Activated naive CD4-positive, alpha-beta T cell treated with anti-CD3 and anti-CD28 coated beads, Interleukin-2, amount 50 U/mL, for 72 hours (primary cell): ENCODE data around the gene ZGPAT. TPM values are rescaled to one million over a fixed set of nuclear protein-coding genes. Genes with fewer than 3 reads are reported as not detected.

Source experiments
- ATAC-seq, 2 donors: fragments of 150-1000 bp; cut with Tn5 transposase; 2 replicates each; pipeline ENCODE4 v1.10.0; 2021; ENCODE audit warnings: mild to moderate bottlenecking in 2 of 2, moderate library complexity in 2 of 2
- DNase-seq, 2 donors: peaks; one replicate each; pipeline ENCODE4 v3.0.0; 2021 to 2022; ENCODE audit warnings: low spot score in 2 of 2
- H3K27ac Mint-ChIP-seq, 2 donors: one replicate each; pipeline ENCODE4 v1.8.0; 2022; ENCODE audit warnings: mild to moderate bottlenecking in 2 of 2, mixed read lengths in 2 of 2
- H3K36me3 Mint-ChIP-seq, 2 donors: one replicate each; pipeline ENCODE4 v1.8.0; 2022; ENCODE audit warnings: mixed read lengths in 2 of 2
- H3K9me3 Mint-ChIP-seq, 2 donors: one replicate each; pipeline ENCODE4 v1.8.0; 2022; ENCODE audit warnings: mixed read lengths in 2 of 2
- total RNA-seq, 2 donors: library from RNA; stranded (reverse); gene quantifications; one replicate each; pipeline ENCODE4 v1.2.3, GENCODE V29; 2022

Gene ZGPAT
- total RNA-seq, 2 donors from 2014 or later: 12.5 to 24.0 TPM

DNA sequence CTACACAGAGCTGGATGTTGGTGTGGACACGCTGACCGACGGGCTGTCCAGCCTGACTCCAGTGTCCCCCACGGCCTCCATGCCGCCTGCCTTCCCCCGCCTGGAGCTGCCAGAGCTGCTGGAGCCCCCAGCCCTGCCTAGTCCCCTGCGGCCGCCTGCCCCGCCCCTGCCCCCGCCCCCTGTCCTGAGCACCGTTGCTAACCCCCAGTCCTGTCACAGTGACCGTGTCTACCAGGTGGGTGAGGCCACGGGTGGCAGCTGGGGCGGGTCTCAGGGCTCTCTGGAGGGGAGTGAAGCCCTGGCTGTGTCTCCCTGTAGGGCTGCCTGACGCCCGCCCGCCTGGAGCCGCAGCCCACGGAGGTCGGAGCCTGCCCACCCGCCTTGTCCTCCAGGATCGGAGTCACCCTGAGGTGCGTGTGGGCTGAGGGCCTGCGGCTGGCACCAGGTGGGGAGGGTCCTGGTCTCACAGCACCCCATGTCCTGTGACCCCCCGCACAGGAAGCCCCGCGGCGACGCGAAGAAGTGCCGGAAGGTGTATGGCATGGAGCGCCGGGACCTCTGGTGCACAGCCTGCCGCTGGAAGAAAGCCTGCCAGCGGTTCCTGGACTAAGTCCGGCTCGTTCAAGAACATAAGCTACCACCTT is 34.7 kb downstream of the ZGPAT start:
- ATAC-seq (no peak), DNase-seq (no peak)
- H3K9me3 Mint-ChIP-seq: no peaks in the 10 kb centered on the region
- H3K27ac Mint-ChIP-seq: no peak overlapping the region
- no peaks in the 10 kb centered on the region for H3K36me3 Mint-ChIP-seq

- Mint-ChIP-seq H3K36me3 (no peaks in the 10 kb centered on the region), H3K27ac (no peak overlapping the region), H3K9me3 (no peaks in the 10 kb centered on the region)
- DNase-seq (no peak), ATAC-seq (no peak)
Measured at GRCh38 chr20:63743210-63743970, 35.6 kb downstream of the ZGPAT start.

DNA sequence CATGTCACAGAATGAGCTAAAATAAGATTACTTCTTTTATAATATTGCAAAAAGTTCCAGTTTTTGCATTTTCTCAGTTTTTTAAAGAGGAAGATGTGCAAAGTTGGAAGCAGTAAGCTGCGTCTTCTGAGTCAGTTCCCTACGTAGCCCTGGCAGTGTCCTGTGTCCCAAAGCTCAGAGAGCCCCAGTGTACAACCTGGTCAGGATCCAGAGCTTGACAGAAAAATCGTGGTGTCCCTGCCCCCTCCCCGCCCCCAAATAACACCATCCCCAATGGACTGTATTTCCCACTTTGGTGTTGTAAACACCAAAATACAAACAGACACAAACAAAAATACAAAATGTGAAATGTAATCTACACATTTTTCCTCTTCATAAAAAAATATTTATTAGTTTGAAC is 36.3 kb downstream of the ZGPAT start:
- Mint-ChIP-seq H3K36me3 (no peaks in the 10 kb centered on the region), H3K9me3 (no peaks in the 10 kb centered on the region), H3K27ac (no peak overlapping the region)
- ATAC-seq (no peak), DNase-seq (no peak)

- ATAC-seq (no peak), DNase-seq (no peak)
- Mint-ChIP-seq H3K27ac (no peak overlapping the region), H3K36me3 (no peaks in the 10 kb centered on the region), H3K9me3 (no peaks in the 10 kb centered on the region)
Measured at GRCh38 chr20:63744574-63745423, 37.0 kb downstream of the ZGPAT start.

- ATAC-seq (no peak), DNase-seq (no peak)
- Mint-ChIP-seq H3K36me3 (no peaks in the 10 kb centered on the region), H3K27ac (no peak overlapping the region), H3K9me3 (no peaks in the 10 kb centered on the region)
Measured at GRCh38 chr20:63745424-63745805, 37.6 kb downstream of the ZGPAT start.

- DNase-seq (no peak), ATAC-seq (no peak)
- H3K9me3 Mint-ChIP-seq: no peaks in the 10 kb centered on the region
- no peak overlapping the region for H3K27ac Mint-ChIP-seq
- no peaks in the 10 kb centered on the region for H3K36me3 Mint-ChIP-seq
Measured at GRCh38 chr20:63745961-63746731, 38.3 kb downstream of the ZGPAT start.

DNA sequence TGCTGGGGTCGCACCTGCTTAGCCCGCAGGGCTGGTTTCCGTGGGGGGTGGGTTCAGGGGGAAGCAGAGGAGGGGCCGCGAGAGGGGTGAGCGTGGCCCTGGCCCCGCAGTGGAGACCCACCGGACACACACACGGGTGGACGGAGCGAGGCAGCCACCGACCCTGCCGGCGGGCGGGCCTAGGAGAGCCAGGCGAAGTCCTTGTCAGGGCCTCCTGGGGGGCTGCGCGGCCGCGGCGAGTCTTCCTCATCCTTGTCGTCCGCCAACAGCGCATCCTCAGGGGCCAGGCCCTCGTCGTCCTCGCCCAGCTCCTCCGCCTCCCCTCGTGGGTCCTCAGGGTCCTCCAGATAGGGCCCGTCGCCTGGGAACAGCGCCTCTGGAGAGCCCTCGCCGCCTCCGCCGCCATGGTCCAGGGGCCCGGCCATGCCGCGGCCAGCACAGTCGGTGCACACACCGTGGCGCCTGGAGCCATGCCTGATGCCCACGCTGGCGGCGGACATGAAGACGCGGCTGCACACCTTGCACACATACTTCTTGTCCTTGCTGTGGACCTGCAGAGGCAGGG is 39.0 kb downstream of the ZGPAT start:
- no peak for ATAC-seq
- DNase-seq: no peak
- no peak overlapping the region for H3K27ac Mint-ChIP-seq
- no peaks in the 10 kb centered on the region for H3K9me3 Mint-ChIP-seq
- no peaks in the 10 kb centered on the region for H3K36me3 Mint-ChIP-seq

DNA sequence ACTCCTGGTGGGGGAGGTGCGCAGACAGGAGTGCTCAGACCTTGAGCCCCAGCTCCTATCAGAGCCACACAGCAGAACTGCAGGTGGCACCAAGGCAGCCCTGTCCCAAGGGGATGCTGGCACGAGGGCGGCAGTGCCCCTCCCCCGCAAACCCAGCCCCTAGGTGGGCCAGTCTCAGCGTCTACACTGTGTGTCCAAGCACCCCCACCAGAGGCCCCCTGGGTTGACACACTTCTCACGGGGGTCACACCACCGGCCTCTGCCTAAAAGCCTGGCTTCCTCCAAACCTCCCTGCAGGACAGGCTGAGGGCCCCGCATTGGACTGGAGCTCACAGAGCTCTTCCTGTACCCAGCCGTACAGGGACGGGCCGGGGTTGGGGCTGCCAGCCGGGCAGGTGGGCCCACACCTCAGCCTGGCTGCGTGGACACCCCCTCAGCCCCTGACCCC is 39.8 kb downstream of the ZGPAT start:
- Mint-ChIP-seq H3K36me3 (no peaks in the 10 kb centered on the region), H3K27ac (no peak overlapping the region), H3K9me3 (no peaks in the 10 kb centered on the region)
- DNase-seq (no peak), ATAC-seq (no peak)

DNA sequence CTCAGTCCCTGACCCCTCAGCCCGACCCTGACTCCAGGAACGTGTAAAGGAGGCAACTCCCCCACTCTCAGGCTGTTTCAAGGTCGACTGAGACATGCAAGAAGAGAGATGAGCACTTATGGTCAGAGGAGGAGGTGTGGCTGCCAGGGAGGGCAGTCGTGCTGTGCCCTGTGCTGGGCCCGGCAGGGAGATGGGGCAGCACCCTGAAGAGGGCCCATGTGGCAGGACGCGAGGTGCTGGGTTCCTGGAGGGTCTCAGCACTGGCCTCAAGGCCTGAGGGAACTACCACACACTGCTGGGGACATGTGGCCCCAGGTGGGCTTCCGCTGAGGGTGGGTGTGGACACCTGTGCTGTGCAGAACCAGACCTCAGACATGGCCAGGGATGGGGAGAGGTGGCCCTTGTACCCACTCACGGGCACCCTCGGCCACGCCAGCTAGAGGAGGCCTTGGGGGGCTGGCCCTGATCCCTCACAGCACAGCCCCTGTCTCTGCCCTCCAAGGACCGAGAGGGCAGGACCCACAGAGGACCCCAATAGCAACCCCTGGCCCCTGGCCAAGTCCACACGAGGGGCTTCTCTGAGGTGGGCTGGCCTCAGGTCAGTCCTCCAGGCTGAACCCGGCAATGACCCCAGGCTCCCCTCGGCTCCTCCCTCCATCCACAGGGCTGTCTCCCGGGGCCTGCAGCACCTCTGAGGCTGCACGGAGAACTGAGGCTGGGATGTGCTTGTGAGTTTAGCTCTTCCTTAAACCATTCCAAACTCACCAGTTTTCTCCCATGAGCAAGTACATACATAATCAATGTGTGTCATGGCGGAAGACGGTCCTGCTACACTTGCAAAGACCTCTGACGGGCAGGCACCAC is 40.5 kb downstream of the ZGPAT start:
- H3K27ac Mint-ChIP-seq: peak overlapping the region in 1 of 2 donors; percentile 81

DNA sequence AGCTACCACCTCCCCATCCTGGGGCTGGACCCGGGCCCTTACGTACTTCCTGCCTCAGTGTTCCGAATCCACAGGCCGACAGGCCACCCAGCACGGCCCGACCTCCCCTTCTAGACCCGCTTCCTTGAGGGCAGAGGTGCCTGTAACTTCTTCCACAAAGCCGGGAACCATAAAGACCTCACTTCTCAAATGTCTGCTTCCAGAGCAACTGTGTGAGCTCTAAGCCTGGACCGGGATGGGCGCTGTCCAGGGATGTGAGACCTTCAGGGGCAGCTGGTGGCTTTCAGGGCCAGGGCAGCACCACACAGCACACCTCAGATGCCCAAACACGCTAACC is 41.1 kb downstream of the ZGPAT start:
- peak overlapping the region in 1 of 2 donors; percentile 81 for H3K27ac Mint-ChIP-seq
- H3K9me3 Mint-ChIP-seq: no peaks in the 10 kb centered on the region
- H3K36me3 Mint-ChIP-seq: no peaks in the 10 kb centered on the region
- no peak for DNase-seq
- no peak for ATAC-seq

More for the DNA sequence above, 40.5 kb downstream of the ZGPAT start:
- no peak for DNase-seq
- H3K36me3 Mint-ChIP-seq: no peaks in the 10 kb centered on the region
- no peaks in the 10 kb centered on the region for H3K9me3 Mint-ChIP-seq
- no peak for ATAC-seq

GRCh38 chr20:63749597-63750508 is 42.0 kb downstream of the ZGPAT start:
- no peaks in the 10 kb centered on the region for H3K36me3 Mint-ChIP-seq
- DNase-seq (no peak), ATAC-seq (no peak)
- no peak overlapping the region for H3K27ac Mint-ChIP-seq
- no peaks in the 10 kb centered on the region for H3K9me3 Mint-ChIP-seq

GRCh38 chr20:63750807-63751470 is 43.1 kb downstream of the ZGPAT start:
- DNase-seq (peak in 1 of 2 donors; percentile 52), ATAC-seq (peak; percentile 71 to 79)
- Mint-ChIP-seq H3K36me3 (no peaks in the 10 kb centered on the region), H3K9me3 (no peaks in the 10 kb centered on the region), H3K27ac (peak overlapping the region in 1 of 2 donors; percentile 56)

DNA sequence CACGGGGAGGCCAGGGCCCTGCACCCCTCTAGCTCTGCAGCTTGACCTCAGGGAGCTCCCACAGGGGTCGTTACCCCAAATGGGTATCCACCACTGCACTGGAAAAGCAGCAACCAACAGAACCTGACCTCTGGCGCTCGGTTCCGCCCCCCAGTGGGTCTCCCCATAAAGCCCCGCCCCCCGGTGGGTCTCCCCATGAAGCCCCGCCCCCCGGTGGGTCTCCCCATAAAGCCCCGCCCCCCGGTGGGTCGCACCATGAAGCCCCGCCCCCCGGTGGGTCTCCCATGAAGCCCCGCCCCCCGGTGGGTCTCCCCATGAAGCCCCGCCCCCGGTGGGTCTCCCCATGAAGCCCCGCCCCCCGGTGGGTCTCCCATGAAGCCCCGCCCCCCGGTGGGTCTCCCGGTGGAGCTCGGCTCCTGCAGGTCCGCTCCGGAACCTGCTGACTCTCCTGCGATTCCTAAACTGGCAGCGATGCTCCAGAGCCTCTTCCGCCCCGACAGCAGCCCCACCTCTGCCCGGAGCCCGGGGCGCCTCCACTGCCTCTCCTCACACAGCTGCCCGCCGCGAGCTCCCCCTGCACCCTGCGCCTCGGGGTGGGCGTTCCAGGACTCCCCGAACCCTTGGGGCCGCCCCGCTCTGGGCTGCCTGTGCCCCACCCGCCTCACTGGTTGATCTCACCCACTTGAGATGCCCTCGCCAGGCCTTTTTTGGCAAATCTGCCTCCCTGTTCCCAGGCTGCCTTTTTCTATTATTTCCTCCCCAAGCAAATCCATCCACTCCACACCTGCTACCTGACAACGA is 43.8 kb downstream of the ZGPAT start:
- DNase-seq (no peak), ATAC-seq (peak in 1 of 2 donors; percentile 18)
- peak overlapping the region in 1 of 2 donors; percentile 56 for H3K27ac Mint-ChIP-seq
- no peaks in the 10 kb centered on the region for H3K9me3 Mint-ChIP-seq
- H3K36me3 Mint-ChIP-seq: no peaks in the 10 kb centered on the region
